Activated T-cell treated with anti-CD3 and anti-CD28 coated beads for 48 hours (primary cell): ENCODE data around the gene PHACTR3.

Source experiments
- DNase-seq: peaks from one replicate; pipeline ENCODE4 v3.0.0-alpha.2; 2020; ENCODE audit warnings: low read depth

The PHACTR3 gene

DNA sequence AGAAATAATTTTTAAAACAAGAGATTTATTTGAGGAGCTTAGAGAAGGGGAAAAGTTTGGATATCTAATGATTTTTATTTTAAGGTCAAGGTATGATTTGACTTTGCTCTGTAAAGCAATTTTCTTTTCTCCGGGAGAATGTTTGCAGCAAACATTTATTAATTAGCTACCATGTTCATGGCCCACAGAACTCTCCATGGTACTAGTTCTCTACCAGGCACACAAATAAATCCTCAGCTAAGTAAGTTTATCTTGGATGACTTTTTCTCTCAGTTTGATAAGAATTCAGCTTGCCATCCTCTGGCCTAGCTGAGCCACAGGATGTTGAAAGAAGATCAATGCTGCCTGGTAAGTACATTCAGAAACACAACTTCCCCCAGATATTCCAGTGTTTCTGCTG is 94.3 kb downstream of the PHACTR3 start:
- DNase-seq: no peak

- DNase-seq: no peak
Observed at GRCh38 chr20:59701236-59701635, 96.9 kb downstream of the PHACTR3 start.

- no peak for DNase-seq
Observed at GRCh38 chr20:59703046-59703445, 98.7 kb downstream of the PHACTR3 start.

- DNase-seq: no peak
Observed at GRCh38 chr20:59705651-59706399, 101.5 kb downstream of the PHACTR3 start.

DNA sequence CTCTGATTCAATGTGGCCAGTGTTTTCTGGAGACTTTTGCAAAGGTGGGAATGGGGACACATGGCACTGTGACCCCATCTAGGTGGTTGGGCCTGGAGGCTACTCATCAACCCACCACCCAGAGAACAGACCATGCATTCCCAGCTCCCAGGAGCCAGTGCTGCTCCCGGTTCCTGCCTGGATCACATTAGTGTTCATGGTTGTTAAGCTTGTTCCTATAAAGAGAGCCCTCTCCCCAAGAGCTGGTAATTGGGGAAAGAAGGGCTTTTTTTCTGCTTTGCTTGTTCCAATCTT is 102.0 kb downstream of the PHACTR3 start:
- DNase-seq: no peak

- DNase-seq: no peak
Observed at GRCh38 chr20:59708326-59708725, 104.0 kb downstream of the PHACTR3 start.

DNA sequence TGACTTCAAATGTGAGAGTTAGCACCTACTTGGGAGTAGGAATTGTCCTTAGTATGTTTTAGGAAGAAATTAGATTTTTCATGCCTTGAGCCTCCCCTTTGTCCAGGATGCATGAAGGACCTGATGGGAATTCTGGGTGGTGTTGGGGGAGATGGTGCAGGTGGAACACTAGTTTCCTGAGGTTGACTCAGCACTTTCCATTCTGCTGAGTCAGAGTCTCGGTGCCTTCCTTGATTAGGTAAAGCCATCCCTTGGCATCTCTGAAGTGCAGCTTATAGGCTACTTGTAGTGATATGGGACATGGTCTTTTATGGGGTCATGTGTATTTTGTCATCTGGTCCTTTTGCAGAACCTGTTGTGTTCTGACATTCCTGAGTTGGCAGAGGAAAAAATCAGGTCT is 105.3 kb downstream of the PHACTR3 start:
- DNase-seq: no peak

GRCh38 chr20:59718071-59718470 is 113.7 kb downstream of the PHACTR3 start:
- no peak for DNase-seq

GRCh38 chr20:59718751-59719150 is 114.4 kb downstream of the PHACTR3 start:
- DNase-seq: no peak

DNA sequence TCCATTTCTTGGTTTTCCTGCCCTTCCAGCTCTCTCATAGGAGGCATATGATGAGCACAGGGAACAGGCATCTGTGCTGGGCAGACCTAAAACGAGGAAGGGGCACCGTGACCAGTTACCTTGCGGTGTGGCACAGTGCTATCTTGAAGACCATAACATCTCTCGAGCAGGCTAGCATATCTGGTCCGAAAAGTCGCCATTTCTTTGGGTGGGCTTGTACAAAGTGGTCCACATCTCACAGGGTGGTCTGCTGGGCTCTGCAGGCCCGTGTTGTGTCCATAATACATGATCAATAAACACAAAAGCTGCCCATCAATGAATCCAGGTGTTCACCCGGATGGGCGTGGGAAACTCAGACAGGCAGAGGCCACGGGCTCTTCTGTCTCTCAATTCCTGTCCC is 115.7 kb downstream of the PHACTR3 start:
- DNase-seq: no peak

- no peak for DNase-seq
Observed at GRCh38 chr20:59721386-59721785, 117.0 kb downstream of the PHACTR3 start.

- no peak for DNase-seq
Observed at GRCh38 chr20:59723108-59723500, 118.8 kb downstream of the PHACTR3 start.

DNA sequence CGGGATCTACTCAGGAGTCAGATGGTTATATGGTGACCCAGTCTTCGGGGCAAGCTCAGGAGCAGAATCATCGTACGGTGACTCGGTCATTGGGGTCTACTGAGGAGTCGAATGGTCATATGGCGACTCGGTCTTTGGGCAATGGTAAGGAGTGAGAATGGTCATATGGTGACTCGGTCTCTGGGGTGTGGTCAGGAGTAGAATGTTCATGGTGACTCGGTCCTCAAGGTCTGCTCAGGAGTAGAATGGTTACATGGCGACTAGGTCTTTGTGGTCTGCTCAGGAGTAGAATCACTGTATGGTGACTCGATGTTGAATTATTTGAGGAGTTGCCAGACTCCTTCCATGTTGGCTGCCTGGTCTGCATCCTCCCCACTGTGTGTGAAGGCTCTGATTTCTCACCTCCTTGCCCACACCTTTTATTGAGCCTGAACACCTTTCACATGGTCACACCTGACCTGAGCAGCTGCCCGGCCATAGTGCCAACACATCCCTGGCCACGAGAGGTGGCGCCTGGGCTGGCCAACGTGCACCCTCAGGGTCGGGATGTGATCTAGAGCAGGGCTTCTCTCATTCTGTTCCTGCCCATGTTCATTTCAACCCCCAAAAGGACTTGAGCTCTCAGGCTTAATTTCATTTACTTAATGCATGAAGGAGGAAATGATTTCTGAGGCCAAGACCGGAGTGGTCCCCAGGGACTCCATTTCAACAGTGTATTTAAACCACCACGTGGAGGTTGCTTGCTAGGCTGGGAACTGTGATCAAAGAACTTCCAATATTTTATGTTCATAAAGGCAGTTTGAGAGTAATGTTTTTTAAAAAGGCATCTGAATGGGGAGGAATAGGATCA is 119.5 kb downstream of the PHACTR3 start:
- no peak for DNase-seq

GRCh38 chr20:59724457-59725366 is 120.4 kb downstream of the PHACTR3 start:
- DNase-seq: no peak

DNA sequence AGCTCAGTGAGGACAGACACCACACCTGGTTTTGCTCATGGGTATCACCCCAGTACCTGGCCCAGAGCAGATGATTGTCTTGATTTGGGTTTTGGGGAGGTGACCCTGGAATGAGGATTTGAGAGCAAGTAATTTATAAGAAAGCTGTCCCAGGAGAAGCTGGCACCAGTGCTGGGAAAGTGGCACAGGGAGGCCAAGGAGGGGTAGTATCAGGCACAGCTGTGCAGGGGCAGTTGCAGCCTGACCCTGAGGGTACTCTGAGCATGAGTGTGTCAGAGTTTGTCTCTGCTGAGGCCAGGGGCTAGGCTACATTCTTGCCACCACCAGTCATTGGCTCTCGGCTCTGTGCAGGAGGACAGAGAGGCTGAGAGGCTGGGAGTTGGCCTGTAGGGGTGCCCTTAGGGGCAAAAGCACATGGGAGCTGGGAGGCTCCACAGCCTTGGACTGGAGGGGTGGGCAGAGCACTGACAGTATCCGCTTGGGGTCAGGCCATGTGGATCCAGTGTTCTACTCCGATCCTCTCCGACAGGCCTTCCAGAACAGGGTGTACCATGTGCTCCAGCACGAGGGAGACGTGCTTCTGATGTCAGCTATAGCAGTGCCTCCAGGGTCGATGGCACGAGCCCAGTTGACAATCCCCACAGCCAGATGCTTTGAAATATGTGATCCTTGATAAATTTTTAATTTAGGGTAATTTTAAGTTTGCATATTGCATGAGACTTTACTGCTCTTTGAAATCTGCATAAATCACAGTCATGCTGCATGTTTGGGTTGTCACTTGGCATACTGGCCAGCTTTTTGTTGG is 121.3 kb downstream of the PHACTR3 start:
- no peak for DNase-seq

- DNase-seq: no peak
Observed at GRCh38 chr20:59726281-59726595, 121.9 kb downstream of the PHACTR3 start.

GRCh38 chr20:59728722-59729430 is 124.5 kb downstream of the PHACTR3 start:
- DNase-seq: no peak

GRCh38 chr20:59729506-59729905 is 125.2 kb downstream of the PHACTR3 start:
- DNase-seq: no peak

DNA sequence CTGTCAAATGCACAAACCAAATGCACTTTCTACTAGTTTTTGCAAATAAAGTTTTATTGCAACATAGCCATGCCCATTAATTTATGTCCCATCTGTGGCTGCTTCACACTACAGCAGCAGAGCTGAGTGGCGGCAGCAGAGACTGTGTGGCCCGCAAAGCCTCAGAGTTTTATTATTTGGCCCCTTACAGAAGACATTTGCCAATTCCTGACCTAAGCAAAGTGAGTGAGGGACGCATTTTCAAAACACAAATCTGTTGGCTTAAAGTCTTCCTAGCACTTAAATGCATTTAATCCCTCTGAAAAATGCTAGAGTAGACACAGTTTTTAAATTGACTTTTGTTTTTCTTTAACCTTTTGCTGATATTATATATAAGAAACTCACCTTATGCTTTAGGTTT is 126.4 kb downstream of the PHACTR3 start:
- no peak for DNase-seq

GRCh38 chr20:59731376-59731775 is 127.0 kb downstream of the PHACTR3 start:
- DNase-seq: no peak

DNA sequence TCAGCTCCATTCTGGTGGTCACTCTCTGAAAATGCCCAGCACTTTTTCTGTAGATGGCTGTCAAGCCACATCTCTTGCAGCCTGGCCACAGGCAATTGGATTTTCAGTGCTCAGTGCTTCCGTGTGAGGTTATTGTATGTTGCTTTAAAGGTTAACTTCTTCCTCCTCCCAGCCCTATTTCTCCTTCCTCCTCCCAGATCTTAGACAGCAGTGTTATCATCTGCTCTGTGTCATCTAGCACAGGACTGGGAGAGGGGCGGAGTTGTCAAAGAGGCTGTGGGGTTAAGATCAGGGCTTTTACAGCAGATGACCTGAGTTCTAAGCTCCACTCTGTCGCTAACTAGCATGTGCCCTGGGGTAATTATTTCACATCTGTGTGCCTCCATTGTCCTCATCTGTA is 129.0 kb downstream of the PHACTR3 start:
- DNase-seq: no peak
